ENCODE results near the gene DGAT2L6. TPM values are rescaled to one million over a fixed set of nuclear protein-coding genes. Genes with fewer than 3 reads are reported as not detected.

The DGAT2L6 gene
- total and polyA plus RNA-seq, 4 donors, result not detected

DNA sequence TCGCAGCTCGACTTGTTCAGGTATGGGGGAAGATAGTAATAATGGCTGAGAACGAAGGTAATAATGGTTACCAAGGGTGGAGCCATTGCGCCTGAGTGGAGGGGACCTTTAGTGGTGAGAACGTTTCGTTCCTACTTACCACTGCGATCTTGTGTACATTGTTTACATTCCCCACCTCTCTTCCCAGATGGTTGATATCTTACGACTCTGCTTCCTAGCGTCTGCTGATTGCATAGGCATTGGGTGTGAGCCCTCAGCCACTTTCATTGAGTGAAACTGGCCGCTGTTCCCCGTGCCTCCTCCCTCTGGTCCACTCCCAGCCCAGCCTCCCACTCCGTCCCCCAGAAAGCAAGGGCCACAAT lies 43.2 kb upstream of the DGAT2L6 start:
- peak overlapping the region; percentile 20 to 49 for H3K9ac ChIP-seq (ENCODE audit: low read depth in 1 of 2, low read length in 2 of 2)
- no peaks in the 10 kb centered on the region for H3K36me3 ChIP-seq (ENCODE audit: control insufficient read depth in 4 of 4, insufficient read depth in 3 of 4, low read depth in 1 of 4, low read length in 3 of 4)
- WGBS, result 2% methylated on average over 12 of the region's 12 CpGs
- H3K27ac ChIP-seq (ENCODE audit: low read depth in 1 of 2, low read length in 2 of 2), result peak overlapping the region; percentile 68 to 71
- H3K27me3 ChIP-seq (ENCODE audit: control insufficient read depth in 4 of 4, insufficient read depth in 4 of 4, low read length in 3 of 4), result peaks cover 0 to 3% (median 0%) of the 10 kb centered on the region in 4 donors
- no peak for DNase-seq (ENCODE audit: low spot score)
- peaks cover 0 to 16% (median 13%) of the 10 kb centered on the region in 4 donors for H3K4me1 ChIP-seq (ENCODE audit: control insufficient read depth in 4 of 4, insufficient read depth in 4 of 4, low read length in 3 of 4)
- no peak for TF ChIP-seq EGR1 (IDR thresholded peaks at IDR 0.05; ENCODE audit: low read depth in 2 of 2)
- no peak for TF ChIP-seq GABPA (IDR thresholded peaks at IDR 0.05 in 1 of 2, conservative IDR thresholded peaks at IDR 0.05 in 1 of 2)
- no peak for TF ChIP-seq SP1 (IDR thresholded peaks at IDR 0.05)
- TF ChIP-seq YY1 (IDR thresholded peaks at IDR 0.05), result peak; percentile 88
- no peak for TF ChIP-seq ATF3 (IDR thresholded peaks at IDR 0.05)
- no peaks in the 10 kb centered on the region for H3K9me3 ChIP-seq (ENCODE audit: control insufficient read depth in 4 of 4, low read length in 3 of 4)
- H3K4me3 ChIP-seq (ENCODE audit: low read depth in 1 of 3, low read length in 3 of 3), result peak overlapping the region; percentile 78 to 97 (median 81)

GRCh38 chrX:70138622-70139021 lies 38.7 kb upstream of the DGAT2L6 start:
- Histone ChIP-seq H3K4me3 (ENCODE audit: low read depth in 1 of 3, low read length in 3 of 3) (no peak overlapping the region), H3K27ac (ENCODE audit: low read depth in 1 of 2, low read length in 2 of 2) (no peak overlapping the region), H3K9ac (ENCODE audit: low read depth in 1 of 2, low read length in 2 of 2) (no peak overlapping the region), H3K4me1 (ENCODE audit: control insufficient read depth in 4 of 4, insufficient read depth in 4 of 4, low read length in 3 of 4) (peaks cover 0 to 14% (median 10%) of the 10 kb centered on the region in 4 donors), H3K27me3 (ENCODE audit: control insufficient read depth in 4 of 4, insufficient read depth in 4 of 4, low read length in 3 of 4) (no peaks in the 10 kb centered on the region), H3K9me3 (ENCODE audit: control insufficient read depth in 4 of 4, low read length in 3 of 4) (no peaks in the 10 kb centered on the region), H3K36me3 (ENCODE audit: control insufficient read depth in 4 of 4, insufficient read depth in 3 of 4, low read depth in 1 of 4, low read length in 3 of 4) (peaks cover 0 to 3% (median under 1%) of the 10 kb centered on the region in 4 donors)
- no peak for DNase-seq (ENCODE audit: low spot score)
- TF ChIP-seq HNF4G (IDR thresholded peaks at IDR 0.05), result no peak
- no peak for TF ChIP-seq NR2F2 (IDR thresholded peaks at IDR 0.05)
- no peak for TF ChIP-seq SP1 (IDR thresholded peaks at IDR 0.05)
- TF ChIP-seq, protein P1, sequence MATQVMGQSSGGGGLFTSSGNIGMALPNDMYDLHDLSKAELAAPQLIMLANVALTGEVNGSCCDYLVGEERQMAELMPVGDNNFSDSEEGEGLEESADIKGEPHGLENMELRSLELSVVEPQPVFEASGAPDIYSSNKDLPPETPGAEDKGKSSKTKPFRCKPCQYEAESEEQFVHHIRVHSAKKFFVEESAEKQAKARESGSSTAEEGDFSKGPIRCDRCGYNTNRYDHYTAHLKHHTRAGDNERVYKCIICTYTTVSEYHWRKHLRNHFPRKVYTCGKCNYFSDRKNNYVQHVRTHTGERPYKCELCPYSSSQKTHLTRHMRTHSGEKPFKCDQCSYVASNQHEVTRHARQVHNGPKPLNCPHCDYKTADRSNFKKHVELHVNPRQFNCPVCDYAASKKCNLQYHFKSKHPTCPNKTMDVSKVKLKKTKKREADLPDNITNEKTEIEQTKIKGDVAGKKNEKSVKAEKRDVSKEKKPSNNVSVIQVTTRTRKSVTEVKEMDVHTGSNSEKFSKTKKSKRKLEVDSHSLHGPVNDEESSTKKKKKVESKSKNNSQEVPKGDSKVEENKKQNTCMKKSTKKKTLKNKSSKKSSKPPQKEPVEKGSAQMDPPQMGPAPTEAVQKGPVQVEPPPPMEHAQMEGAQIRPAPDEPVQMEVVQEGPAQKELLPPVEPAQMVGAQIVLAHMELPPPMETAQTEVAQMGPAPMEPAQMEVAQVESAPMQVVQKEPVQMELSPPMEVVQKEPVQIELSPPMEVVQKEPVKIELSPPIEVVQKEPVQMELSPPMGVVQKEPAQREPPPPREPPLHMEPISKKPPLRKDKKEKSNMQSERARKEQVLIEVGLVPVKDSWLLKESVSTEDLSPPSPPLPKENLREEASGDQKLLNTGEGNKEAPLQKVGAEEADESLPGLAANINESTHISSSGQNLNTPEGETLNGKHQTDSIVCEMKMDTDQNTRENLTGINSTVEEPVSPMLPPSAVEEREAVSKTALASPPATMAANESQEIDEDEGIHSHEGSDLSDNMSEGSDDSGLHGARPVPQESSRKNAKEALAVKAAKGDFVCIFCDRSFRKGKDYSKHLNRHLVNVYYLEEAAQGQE (IDR thresholded peaks at IDR 0.05), result no peak
- TF ChIP-seq TAF1 (conservative IDR thresholded peaks at IDR 0.05), result no peak
- no peak for TF ChIP-seq CTCF (IDR thresholded peaks at IDR 0.05; ENCODE audit: low read depth, low read length, missing input control)
- no peak for TF ChIP-seq FOXA2 (IDR thresholded peaks at IDR 0.05)
- no peak for TF ChIP-seq RXRA (IDR thresholded peaks at IDR 0.05)
- TF ChIP-seq ZBTB33 (IDR thresholded peaks at IDR 0.05), result no peak
- no peak for TF ChIP-seq YY1 (IDR thresholded peaks at IDR 0.05)
- no peak for TF ChIP-seq HNF4A (conservative IDR thresholded peaks at IDR 0.05)
- no peak for TF ChIP-seq RAD21 (IDR thresholded peaks at IDR 0.05)
- no peak for TF ChIP-seq FOXA1 (IDR thresholded peaks at IDR 0.05)
- TF ChIP-seq, protein P2, sequence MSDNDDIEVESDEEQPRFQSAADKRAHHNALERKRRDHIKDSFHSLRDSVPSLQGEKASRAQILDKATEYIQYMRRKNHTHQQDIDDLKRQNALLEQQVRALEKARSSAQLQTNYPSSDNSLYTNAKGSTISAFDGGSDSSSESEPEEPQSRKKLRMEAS (IDR thresholded peaks at IDR 0.05), result no peak
- TF ChIP-seq ATF3 (IDR thresholded peaks at IDR 0.05), result no peak
- TF ChIP-seq EGR1 (IDR thresholded peaks at IDR 0.05; ENCODE audit: low read depth in 2 of 2), result no peak
- no peak for TF ChIP-seq JUND (IDR thresholded peaks at IDR 0.05)
- no peak for TF ChIP-seq GABPA (IDR thresholded peaks at IDR 0.05 in 1 of 2, conservative IDR thresholded peaks at IDR 0.05 in 1 of 2)
- WGBS, result 96% methylated on average over 2 of the region's 2 CpGs

Data from liver (tissue), 9 donors.